ENCODE results near the gene TPP2.

The TPP2 gene

DNA sequence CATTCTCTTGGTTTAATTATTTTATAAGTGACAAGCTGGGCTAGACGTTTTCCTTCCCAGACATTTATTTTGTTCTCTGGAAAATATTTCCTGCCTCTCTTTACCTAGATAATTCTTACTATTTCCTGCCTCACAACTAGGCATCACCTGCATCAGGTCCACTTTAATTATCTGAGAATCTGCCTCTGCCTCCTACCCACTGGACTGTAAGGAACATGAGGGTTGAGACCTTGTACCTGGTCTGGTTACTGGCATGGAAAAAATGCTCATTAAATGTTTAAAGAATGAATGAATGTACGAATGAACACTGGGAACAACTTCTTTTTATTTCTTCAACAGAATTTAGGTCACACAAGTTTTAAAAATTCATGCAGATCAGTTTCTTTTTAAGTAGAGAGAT is 111.4 kb downstream of the TPP2 start:
- no peak overlapping the region for H3K4me3 ChIP-seq (ENCODE audit: low read length)
- TF ChIP-seq, protein P1, sequence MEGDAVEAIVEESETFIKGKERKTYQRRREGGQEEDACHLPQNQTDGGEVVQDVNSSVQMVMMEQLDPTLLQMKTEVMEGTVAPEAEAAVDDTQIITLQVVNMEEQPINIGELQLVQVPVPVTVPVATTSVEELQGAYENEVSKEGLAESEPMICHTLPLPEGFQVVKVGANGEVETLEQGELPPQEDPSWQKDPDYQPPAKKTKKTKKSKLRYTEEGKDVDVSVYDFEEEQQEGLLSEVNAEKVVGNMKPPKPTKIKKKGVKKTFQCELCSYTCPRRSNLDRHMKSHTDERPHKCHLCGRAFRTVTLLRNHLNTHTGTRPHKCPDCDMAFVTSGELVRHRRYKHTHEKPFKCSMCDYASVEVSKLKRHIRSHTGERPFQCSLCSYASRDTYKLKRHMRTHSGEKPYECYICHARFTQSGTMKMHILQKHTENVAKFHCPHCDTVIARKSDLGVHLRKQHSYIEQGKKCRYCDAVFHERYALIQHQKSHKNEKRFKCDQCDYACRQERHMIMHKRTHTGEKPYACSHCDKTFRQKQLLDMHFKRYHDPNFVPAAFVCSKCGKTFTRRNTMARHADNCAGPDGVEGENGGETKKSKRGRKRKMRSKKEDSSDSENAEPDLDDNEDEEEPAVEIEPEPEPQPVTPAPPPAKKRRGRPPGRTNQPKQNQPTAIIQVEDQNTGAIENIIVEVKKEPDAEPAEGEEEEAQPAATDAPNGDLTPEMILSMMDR (conservative IDR thresholded peaks at IDR 0.05; ENCODE audit: low read depth, low read length) = no peak
- DNase-seq (ENCODE audit: low read depth) = no peak

DNA sequence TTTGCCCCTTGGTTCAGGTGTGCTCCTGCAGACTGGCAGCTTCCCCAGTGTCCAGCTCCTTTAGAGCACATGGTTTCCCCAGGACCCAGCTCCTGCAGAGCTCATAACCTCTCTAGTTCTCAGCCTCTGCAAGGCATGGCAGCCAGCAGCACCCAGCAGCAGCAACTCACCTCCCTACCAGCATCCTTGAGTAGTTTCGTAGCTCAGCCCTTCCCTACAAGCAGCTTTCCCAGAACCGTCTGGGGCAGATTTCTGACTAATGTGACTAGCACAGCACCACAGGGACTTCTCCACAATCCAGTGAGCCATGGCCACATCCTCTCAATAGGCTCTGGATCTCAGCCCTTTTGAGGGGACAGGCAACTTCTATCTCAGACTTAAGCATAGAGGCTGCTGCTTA is 112.2 kb downstream of the TPP2 start:
- TF ChIP-seq, protein P1 (conservative IDR thresholded peaks at IDR 0.05; ENCODE audit: low read depth, low read length) = no peak
- no peak overlapping the region for H3K4me3 ChIP-seq (ENCODE audit: low read length)
- no peak for DNase-seq (ENCODE audit: low read depth)

DNA sequence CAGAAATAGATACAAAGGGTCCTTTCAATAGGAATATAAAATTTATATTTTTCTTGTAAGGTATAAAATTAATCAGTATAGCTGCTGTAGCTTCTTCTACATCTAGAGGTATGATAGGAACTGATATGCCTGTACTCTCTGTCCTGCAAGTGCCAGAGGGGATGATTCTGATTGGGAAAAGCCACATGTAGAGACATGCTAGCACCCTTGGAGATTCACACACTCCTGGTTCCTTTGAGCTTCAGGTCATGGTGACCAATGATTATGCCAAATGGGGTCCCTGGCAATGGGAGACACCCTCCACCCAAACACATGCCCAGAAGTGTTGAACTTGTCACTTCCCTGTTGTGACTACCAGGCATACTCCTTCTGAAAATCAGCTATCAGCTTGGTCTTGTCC is 112.8 kb downstream of the TPP2 start:
- H3K4me3 ChIP-seq (ENCODE audit: low read length) = no peak overlapping the region
- TF ChIP-seq, protein P1 (conservative IDR thresholded peaks at IDR 0.05; ENCODE audit: low read depth, low read length) = no peak
- DNase-seq (ENCODE audit: low read depth) = no peak

DNA sequence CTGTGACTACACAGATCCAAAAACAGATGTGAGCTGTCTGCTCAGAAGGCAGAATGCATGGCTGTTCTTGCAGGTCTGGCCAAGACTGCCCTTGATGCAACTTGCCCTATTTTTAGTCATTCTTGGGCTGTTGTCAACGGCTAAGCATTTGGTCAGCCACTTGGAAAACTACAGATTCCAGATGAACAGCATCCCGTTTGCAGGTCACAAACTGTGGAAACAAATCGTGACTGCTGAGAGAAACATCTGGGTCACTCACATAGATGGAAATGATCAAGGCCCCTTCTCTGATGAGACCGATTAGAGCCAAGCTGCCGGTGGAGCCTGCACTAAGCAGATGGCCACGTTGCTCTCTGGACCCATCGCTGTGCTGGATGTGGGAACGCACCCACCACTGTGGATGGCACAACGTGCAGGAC is 113.5 kb downstream of the TPP2 start:
- no peak overlapping the region for H3K4me3 ChIP-seq (ENCODE audit: low read length)
- TF ChIP-seq, protein P1 (conservative IDR thresholded peaks at IDR 0.05; ENCODE audit: low read depth, low read length) = no peak
- no peak for DNase-seq (ENCODE audit: low read depth)

DNA sequence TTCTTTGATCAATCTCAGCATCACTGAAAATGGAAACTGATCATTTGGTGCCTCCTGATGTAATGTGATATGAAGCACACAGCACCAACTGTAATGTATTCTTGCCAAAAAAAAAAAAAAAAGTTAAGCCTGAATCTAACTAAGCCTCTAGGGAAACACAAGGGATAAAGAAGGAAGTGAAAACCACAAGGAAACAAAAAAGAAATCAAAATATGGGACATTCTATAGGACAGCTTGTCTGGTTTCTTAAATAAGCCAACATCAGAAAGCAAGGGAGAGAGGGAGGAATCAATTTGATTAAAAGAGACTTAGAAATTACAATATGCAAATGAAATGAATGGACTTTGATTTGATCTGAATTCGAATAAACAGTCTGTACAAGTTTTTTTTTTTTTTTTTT is 118.7 kb downstream of the TPP2 start:
- H3K4me3 ChIP-seq (ENCODE audit: low read length) = no peak overlapping the region
- no peak for DNase-seq (ENCODE audit: low read depth)
- TF ChIP-seq, protein P1 (conservative IDR thresholded peaks at IDR 0.05; ENCODE audit: low read depth, low read length) = no peak

DNA sequence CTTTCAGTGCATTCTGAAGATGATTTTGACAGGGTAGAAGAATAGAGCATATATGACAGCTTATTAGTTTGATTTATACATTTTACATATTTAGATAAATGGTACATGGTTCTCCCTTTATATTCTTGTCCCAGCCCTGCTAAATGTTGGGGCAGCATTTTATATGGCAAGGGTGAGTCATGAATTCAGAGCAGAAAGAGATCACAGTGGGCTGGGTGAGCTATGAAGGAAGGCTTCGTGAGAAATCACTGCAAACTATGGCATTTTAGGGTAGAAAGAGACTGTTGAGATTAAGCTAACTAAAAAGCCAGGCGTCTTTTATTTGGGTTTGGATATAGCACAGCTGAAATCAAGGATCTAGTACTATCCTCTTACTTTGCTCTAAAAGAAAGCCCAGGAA is 122.0 kb downstream of the TPP2 start:
- no peak overlapping the region for H3K4me3 ChIP-seq (ENCODE audit: low read length)
- DNase-seq (ENCODE audit: low read depth) = no peak
- TF ChIP-seq, protein P1 (conservative IDR thresholded peaks at IDR 0.05; ENCODE audit: low read depth, low read length) = no peak

DNA sequence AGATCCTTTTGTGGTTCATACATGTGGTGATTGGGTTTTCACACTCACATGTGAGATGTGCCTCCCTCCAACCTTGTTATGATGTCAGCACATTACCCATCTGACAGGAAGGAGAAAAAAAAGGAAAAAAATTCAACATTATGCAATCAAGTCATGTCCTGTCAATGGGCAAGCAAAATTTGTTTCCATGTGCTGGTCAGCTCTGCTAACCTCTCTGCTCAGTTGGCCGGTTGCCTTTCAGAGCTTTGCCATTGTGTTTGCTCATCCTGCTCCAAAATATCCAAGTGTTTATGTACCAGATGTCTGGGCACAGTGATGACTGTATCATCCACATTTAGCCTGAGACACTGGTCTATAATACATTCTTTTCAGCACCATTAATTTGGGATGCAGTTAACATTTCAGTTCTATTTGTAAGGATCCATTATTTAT is 125.0 kb downstream of the TPP2 start:
- DNase-seq (ENCODE audit: low read depth) = no peak
- TF ChIP-seq, protein P1 (conservative IDR thresholded peaks at IDR 0.05; ENCODE audit: low read depth, low read length) = no peak
- H3K4me3 ChIP-seq (ENCODE audit: low read length) = no peak overlapping the region

All from retinal pigment epithelial cell (primary cell).